ENCODE measurements around the gene LRRFIP2. TPM values are rescaled to one million over a fixed set of nuclear protein-coding genes. Genes with fewer than 3 reads are reported as not detected.

The LRRFIP2 gene
- total and polyA plus RNA-seq, 2 of the 8 experiments (the other 6 are each of a cell fraction or from before 2014, with no cell fraction given), result 8.8 to 25.6 TPM

DNA sequence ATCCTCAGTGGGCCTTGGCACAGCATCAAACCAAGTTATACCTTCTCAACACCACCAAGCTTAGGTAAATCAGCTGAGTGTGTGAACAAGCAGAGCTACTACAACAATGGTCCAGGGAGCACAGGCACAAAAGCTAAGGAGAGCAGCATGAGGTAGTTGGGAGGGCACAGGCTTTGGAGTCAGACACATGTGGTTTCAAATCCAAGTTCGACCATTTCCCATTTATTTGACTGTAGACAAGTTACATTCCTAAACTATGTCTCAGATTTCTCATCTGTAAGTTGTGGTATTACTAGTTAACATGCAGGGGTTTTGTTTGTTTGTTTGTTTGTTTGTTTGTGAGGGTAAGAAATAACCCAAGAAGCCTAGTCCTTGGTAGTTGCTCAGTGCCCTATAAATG lies 134.2 kb downstream of the LRRFIP2 start (continued):
- no peak for TF ChIP-seq SRF (IDR thresholded peaks at IDR 0.05; ENCODE audit: low read depth, low read length)
